ENCODE measurements around the gene DNASE2B.

DNA sequence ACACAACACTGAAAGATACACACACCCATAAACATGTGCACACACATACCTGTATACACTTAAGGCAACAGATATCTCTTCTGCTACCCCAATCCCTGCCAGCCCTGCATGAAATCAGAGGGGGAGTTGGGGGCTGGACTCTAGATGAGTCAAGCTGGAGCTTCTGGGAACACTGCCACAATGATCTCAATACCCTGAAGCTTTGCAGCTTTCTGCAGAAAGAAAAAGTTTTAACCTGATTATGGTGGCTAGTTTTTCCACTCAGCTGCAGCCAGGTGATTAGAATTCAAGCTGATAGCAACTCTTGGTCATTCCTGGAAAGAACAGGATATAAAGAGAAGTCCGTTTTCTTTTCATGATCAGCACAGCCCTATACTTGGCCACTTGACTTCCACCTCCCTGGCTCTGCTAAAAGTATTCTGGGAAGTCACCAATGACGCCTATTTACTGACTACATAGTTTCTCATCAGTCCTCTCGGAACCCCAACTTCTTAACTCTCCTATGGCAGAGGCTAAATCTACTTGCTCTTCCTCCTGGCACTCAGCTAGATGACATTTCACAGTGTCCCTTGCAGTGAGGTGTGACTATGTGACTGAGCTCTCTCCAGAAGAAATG is 20.7 kb upstream of the DNASE2B start:
- TF ChIP-seq POLR2A (IDR thresholded peaks at IDR 0.05): no peak
- TF ChIP-seq, protein P1, sequence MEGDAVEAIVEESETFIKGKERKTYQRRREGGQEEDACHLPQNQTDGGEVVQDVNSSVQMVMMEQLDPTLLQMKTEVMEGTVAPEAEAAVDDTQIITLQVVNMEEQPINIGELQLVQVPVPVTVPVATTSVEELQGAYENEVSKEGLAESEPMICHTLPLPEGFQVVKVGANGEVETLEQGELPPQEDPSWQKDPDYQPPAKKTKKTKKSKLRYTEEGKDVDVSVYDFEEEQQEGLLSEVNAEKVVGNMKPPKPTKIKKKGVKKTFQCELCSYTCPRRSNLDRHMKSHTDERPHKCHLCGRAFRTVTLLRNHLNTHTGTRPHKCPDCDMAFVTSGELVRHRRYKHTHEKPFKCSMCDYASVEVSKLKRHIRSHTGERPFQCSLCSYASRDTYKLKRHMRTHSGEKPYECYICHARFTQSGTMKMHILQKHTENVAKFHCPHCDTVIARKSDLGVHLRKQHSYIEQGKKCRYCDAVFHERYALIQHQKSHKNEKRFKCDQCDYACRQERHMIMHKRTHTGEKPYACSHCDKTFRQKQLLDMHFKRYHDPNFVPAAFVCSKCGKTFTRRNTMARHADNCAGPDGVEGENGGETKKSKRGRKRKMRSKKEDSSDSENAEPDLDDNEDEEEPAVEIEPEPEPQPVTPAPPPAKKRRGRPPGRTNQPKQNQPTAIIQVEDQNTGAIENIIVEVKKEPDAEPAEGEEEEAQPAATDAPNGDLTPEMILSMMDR (IDR thresholded peaks at IDR 0.05): no peak
